ENCODE results near the gene ATRIP.
A peak's percentile ranks its signal among the peaks of the same experiment; 100 is the strongest.

ATRIP gene

DNA sequence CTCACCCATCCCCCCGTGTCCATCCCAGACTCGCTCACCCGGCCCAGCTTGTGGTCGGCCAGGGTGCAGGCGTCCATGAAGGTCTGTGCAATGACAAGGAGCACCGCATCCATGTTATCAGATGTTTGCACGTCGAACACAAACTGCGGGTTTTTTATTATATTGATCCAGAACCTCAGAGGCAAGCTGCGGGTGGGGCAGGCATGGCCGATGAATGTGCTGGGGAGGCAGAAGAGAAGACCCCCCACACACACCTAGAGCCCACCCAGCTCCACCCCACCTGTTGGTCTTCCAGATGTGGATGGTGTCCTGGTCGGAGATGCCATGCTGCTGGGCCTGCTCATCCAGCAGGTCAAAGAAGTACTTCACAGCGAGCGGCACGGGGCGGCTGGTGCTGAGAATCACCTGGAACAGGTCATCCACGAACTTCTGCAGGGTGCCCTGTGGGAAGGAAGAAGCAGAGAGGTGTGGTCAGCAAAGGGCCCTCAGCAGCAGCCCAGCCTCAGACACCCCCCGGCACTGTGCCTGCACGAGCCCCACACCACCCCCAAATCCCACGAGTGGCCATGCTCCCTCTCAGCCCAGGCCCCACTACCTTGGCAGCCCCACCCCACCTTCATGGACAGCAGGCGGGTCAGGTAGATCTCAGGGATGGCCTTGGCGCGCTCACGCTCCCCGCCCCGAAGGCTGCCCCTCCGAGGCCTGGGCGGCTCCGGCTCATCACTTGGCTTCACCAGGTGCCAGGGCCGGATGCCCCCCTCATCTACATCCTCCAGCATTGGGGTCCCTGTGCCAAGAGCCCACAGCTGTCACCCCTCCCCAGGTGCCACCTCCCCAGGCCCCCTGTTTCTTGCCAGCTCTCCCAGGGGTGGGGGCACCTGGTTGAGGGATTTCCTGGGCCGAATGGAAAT is 37.0 kb upstream of the ATRIP start:
- FAIRE-seq, result no peak
- TF ChIP-seq TAF1 (IDR thresholded peaks at IDR 0.05; ENCODE audit: low read depth, low read length) (no peak), SPI1 (IDR thresholded peaks at IDR 0.05; ENCODE audit: low read depth, low read length) (no peak), PAX5 (IDR thresholded peaks at IDR 0.05; ENCODE audit: insufficient read depth, low read length, severe bottlenecking) (no peak), POLR2AphosphoS5 (IDR thresholded peaks at IDR 0.05; ENCODE audit: low read depth, low read length) (no peak), POU2F2 (IDR thresholded peaks at IDR 0.05; ENCODE audit: low read depth, low read length) (no peak), POLR2A (IDR thresholded peaks at IDR 0.05; ENCODE audit: low read depth, low read length) (no peak)
- DNase-seq (ENCODE audit: insufficient read length, low spot score), result peak; percentile 10

DNA sequence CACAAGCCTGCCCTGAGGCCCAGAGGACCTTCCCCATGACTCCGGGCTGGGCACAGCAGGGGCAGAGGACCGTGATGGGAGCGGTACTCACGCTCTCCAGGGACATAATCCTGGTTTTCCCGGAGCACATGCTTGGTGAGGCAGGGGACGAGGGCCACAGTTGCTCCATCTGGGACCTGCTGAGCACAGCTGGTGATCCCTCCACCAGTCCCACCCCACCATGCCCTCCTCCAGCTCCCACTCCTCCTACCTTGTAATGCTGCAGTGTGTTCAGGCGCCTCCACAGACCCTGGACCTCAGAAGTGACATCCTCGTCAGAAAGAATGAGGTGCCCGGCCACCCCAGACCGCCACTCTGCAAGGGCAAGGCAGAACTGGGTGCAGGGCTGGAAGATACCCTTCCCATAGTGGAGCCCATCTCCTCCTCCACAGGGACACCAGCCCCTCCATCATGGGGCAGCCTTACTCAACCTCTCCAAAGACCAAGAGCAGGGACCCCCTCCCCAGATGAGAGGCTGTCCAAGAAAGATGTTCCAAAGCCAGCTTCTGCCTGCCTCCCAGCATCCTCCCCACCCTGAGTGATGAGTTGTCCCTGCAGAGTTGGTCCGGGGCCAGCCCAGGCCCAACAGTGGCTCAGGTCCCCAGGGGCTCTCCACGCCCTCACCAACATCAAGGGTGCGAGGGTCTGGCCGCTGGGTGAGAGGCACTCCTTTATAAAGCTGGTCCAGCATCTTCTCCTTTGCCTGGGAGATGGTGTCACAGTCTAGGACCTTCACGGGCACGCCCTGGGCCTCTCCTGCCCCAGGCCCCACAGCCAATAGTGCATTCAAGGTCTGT is 36.1 kb upstream of the ATRIP start:
- TF ChIP-seq POLR2AphosphoS5 (IDR thresholded peaks at IDR 0.05; ENCODE audit: low read depth, low read length) (no peak), SPI1 (IDR thresholded peaks at IDR 0.05; ENCODE audit: low read depth, low read length) (no peak), TAF1 (IDR thresholded peaks at IDR 0.05; ENCODE audit: low read depth, low read length) (no peak), POLR2A (IDR thresholded peaks at IDR 0.05; ENCODE audit: low read depth, low read length) (no peak), POU2F2 (IDR thresholded peaks at IDR 0.05; ENCODE audit: low read depth, low read length) (no peak), PAX5 (IDR thresholded peaks at IDR 0.05; ENCODE audit: insufficient read depth, low read length, severe bottlenecking) (no peak)
- FAIRE-seq (no peak), DNase-seq (ENCODE audit: insufficient read length, low spot score) (peak; percentile 16)

DNA sequence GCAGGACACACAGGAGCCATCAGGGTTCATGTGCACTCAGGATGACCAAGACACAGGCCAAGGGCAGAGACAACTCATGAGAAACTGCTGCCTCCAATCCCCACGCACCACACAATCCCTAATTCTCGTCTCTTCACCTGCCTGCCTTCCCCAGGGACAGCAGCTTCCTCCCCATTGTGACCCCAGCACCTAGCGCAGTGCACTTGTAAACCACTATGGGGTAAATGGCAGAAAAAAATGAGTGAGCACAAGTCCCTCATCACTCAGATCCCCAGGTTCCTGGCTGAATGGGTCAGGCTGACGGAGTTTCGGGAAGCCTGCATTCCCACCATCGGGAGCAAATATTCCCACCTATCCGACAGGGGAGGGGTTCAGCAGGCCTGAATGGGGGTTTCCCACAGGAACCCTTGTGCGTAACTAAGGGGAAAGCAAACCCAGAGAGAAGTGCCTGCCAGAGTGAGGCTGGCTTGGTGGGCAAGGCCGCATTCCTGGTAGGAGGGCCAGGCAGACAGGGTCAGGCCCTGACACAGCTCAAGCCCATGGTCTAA is 35.4 kb upstream of the ATRIP start:
- DNase-seq (ENCODE audit: insufficient read length, low spot score) (peak; percentile 12), FAIRE-seq (no peak)
- TF ChIP-seq SPI1 (IDR thresholded peaks at IDR 0.05; ENCODE audit: low read depth, low read length) (no peak), POLR2A (IDR thresholded peaks at IDR 0.05; ENCODE audit: low read depth, low read length) (no peak), TAF1 (IDR thresholded peaks at IDR 0.05; ENCODE audit: low read depth, low read length) (no peak), PAX5 (IDR thresholded peaks at IDR 0.05; ENCODE audit: insufficient read depth, low read length, severe bottlenecking) (no peak), POLR2AphosphoS5 (IDR thresholded peaks at IDR 0.05; ENCODE audit: low read depth, low read length) (no peak), POU2F2 (IDR thresholded peaks at IDR 0.05; ENCODE audit: low read depth, low read length) (no peak)

DNA sequence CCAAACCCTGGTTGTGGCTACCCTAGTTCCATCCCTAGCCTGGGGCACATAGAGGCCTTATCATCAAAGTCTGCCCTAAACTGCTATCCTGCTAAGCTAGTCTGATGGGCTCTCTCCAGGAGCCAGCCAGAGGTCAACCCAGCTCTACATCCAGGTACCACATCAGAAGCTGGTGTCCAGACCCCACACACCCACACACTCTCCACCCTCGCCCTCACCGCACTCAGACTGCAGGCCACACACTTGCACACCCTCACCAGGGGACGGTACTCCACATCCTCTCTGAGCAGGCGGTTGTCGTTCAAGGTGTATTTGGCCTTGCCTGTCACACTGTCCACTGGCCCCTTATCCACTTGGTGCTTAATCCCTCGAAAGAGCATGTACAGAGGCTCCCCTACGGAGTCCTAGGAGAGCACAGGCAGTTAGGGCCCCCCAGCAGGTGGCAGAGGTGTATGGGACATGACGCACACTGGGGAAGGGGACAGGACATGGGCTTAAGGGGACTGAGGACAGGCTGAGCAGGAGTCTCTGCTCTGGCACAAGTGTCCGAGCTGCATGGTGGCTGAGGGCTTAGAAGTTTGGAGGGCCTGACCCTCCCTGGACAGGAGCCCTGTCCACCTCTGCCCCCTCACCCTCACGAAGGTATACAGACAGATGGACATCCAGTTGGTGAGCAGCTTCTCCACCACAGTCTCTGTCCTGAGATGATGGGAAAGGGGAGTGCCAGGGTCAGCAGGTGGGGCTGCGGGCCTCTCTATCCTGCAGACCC is 34.7 kb upstream of the ATRIP start:
- FAIRE-seq (no peak), DNase-seq (ENCODE audit: insufficient read length, low spot score) (peak; percentile 11)
- no peak for TF ChIP-seq TAF1 (IDR thresholded peaks at IDR 0.05; ENCODE audit: low read depth, low read length)
- TF ChIP-seq PAX5 (IDR thresholded peaks at IDR 0.05; ENCODE audit: insufficient read depth, low read length, severe bottlenecking), result no peak

DNA sequence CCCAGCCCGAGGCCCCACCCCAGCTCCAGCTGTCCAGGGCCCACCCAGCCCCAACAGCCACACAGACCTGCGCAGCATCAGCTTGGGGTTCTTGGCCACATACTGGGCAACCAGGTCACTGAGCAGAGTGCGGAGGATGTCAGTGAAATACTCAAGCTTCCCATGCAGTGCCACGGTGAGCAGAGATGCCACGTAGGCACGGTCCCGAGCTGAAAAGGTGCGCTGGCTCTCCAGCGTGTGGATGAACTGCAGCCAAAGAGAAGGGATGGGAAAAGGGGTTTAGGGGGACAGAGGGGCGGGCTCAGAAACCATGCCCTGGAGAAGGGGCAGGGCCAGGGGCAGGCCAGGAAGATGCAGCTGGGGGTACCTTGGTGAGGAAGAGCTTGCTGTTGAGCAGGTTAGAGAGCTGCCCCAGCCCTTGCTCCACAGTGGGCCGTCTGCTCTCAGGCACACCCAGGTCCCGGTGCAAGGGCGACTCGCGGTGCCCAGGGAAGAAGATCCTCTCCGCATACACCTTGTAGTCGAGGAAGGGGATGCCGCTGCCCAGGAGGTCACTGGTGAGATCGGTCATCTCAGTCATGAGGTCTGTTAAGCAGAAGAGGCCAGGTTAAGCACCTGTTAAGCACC is 34.0 kb upstream of the ATRIP start:
- FAIRE-seq (no peak), DNase-seq (ENCODE audit: insufficient read length, low spot score) (no peak)
- TF ChIP-seq POLR2AphosphoS5 (IDR thresholded peaks at IDR 0.05; ENCODE audit: low read depth, low read length) (no peak), PAX5 (IDR thresholded peaks at IDR 0.05; ENCODE audit: insufficient read depth, low read length, severe bottlenecking) (no peak), POU2F2 (IDR thresholded peaks at IDR 0.05; ENCODE audit: low read depth, low read length) (no peak), TAF1 (IDR thresholded peaks at IDR 0.05; ENCODE audit: low read depth, low read length) (no peak), POLR2A (IDR thresholded peaks at IDR 0.05; ENCODE audit: low read depth, low read length) (no peak), SPI1 (IDR thresholded peaks at IDR 0.05; ENCODE audit: low read depth, low read length) (no peak)

DNA sequence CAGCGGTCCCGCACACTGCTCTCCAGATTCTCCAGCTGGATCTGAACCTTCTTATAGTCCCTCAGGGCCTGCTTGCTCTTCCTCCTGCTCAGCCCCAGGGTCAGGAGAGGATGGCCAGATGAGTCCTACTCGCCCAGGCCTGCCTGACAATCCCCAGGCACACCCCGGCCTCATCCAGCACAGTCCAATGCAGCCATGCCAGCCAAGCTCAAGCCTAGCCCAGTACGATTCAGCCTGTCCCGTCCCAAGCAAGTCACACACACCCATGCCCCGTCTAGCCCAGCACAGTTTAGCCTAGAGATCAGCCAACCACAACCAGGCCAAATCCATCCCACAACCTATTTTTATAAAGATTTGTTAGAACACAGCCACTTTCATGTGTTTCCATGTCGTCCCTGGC is 33.5 kb upstream of the ATRIP start:
- no peak for TF ChIP-seq POU2F2 (IDR thresholded peaks at IDR 0.05; ENCODE audit: low read depth, low read length)
- TF ChIP-seq POLR2AphosphoS5 (IDR thresholded peaks at IDR 0.05; ENCODE audit: low read depth, low read length), result no peak
- no peak for TF ChIP-seq TAF1 (IDR thresholded peaks at IDR 0.05; ENCODE audit: low read depth, low read length)
- TF ChIP-seq POLR2A (IDR thresholded peaks at IDR 0.05; ENCODE audit: low read depth, low read length), result no peak
- TF ChIP-seq SPI1 (IDR thresholded peaks at IDR 0.05; ENCODE audit: low read depth, low read length), result no peak
- no peak for TF ChIP-seq PAX5 (IDR thresholded peaks at IDR 0.05; ENCODE audit: insufficient read depth, low read length, severe bottlenecking)
- FAIRE-seq (no peak), DNase-seq (ENCODE audit: insufficient read length, low spot score) (no peak)

DNA sequence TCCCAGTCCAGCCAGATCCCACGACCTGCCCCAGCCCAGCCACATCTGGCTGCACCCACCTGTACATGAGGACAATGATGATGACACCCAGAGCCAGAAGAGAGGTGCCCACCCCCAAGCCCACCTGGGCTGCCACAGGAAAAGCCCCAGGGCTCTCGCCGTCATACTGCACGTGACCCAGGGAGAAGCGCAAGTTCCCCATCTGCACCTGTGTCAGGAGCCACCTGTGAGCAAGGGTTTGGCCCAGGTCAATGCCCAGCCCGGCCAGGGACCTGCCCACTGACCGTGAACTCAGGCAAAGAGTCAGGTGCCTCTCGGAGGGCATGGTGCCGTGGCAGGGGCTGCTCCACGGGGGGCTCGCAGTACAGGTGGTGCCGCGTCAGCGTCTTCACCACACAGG is 32.9 kb upstream of the ATRIP start:
- DNase-seq (ENCODE audit: insufficient read length, low spot score) (no peak), FAIRE-seq (no peak)
- TF ChIP-seq TAF1 (IDR thresholded peaks at IDR 0.05; ENCODE audit: low read depth, low read length) (no peak), POLR2A (IDR thresholded peaks at IDR 0.05; ENCODE audit: low read depth, low read length) (no peak), SPI1 (IDR thresholded peaks at IDR 0.05; ENCODE audit: low read depth, low read length) (no peak), POLR2AphosphoS5 (IDR thresholded peaks at IDR 0.05; ENCODE audit: low read depth, low read length) (no peak), PAX5 (IDR thresholded peaks at IDR 0.05; ENCODE audit: insufficient read depth, low read length, severe bottlenecking) (no peak), POU2F2 (IDR thresholded peaks at IDR 0.05; ENCODE audit: low read depth, low read length) (no peak)
